T-cell (primary cell): ENCODE data around the gene FSD1. TPM values are rescaled to one million over a fixed set of nuclear protein-coding genes. Genes with fewer than 3 reads are reported as not detected.
A peak's percentile ranks its signal among the peaks of the same experiment; 100 is the strongest.
"Not testable (repeated sequence)": the region's sequence is repeated elsewhere in the genome, so short reads cannot be mapped to it uniquely, and the experiment has no call there.

Experiments
- ATAC-seq, 4 experiments: fragments of 200-7000 bp in 3 of 4; fragments of 150-1000 bp in 1 of 4; cut with Tn5 transposase; replicated peaks in 1 of 4; 1 replicate in 3 of 4; 2 replicates in 1 of 4; pipeline ENCODE4 v1.10.0; 2021; ENCODE audit warnings: moderate library complexity in 3 of 4, mild to moderate bottlenecking in 2 of 4, moderate number of reproducible peaks in 1 of 4
- CTCF ChIA-PET, 2 donors: fragments of 300-600 bp; sonication (Branson Sonifier 250); formaldehyde crosslinking; loops; one replicate each; lab custom pipeline; 2022; ENCODE audit warnings: antibody characterized with exemption in 2 of 2; lab: Charles Lee
- POLR2A ChIA-PET, 2 donors: fragments of 300-600 bp; sonication (Branson Sonifier 250); formaldehyde crosslinking; loops; one replicate each; lab custom pipeline; 2022; ENCODE audit warnings: antibody characterized with exemption in 2 of 2; lab: Charles Lee
- DNase-seq, 35 experiments: peaks; one replicate each; pipeline versions ENCODE4 v3.0.0 to v3.0.0-alpha.2; 2013 to 2023
- H3K27ac ChIP-seq: one replicate; pipeline ENCODE4 v1.5.1; 2013; ENCODE audit warnings: low read length
- H3K27me3 ChIP-seq, 2 experiments: replicated peaks in 1 of 2; 1 replicate in 1 of 2; 2 replicates in 1 of 2; pipeline versions ENCODE4 v1.6.1 to v1.7.0; 2013; ENCODE audit warnings: low read length in 1 of 2, mixed read lengths in 1 of 2; ENCODE audit not compliant: control insufficient read depth in 2 of 2, insufficient read depth in 2 of 2; ENCODE audit errors: extremely low read depth in 1 of 2
- H3K36me3 ChIP-seq, 2 donors: 1 replicate in 1 of 2; 2 replicates in 1 of 2; pipeline versions ENCODE4 v1.6.1 to v1.7.0; 2013; ENCODE audit warnings: low read length in 1 of 2; ENCODE audit not compliant: control insufficient read depth in 2 of 2, insufficient read depth in 1 of 2; ENCODE audit errors: extremely low read depth in 1 of 2
- H3K4me1 ChIP-seq, 2 experiments: 1 replicate in 1 of 2; 2 replicates in 1 of 2; pipeline versions ENCODE4 v1.6.1 to v1.7.0; 2013; ENCODE audit warnings: low read length in 2 of 2, mixed read lengths in 1 of 2; ENCODE audit not compliant: insufficient read depth in 2 of 2, control insufficient read depth in 1 of 2; ENCODE audit errors: extremely low read depth in 1 of 2
- H3K4me3 ChIP-seq, 2 donors: 1 replicate in 1 of 2; 2 replicates in 1 of 2; pipeline versions ENCODE4 v1.5.1 to v1.7.0; 2013; ENCODE audit warnings: mild to moderate bottlenecking in 2 of 2, low read length in 1 of 2, moderate library complexity in 1 of 2; ENCODE audit not compliant: control insufficient read depth in 1 of 2; ENCODE audit errors: extremely low read depth in 1 of 2
- H3K9me3 ChIP-seq: 2 replicates; pipeline ENCODE4 v1.7.0; 2013
- H3K27ac Mint-ChIP-seq, 2 donors: one replicate each; pipeline ENCODE4 v1.8.0; 2020 to 2021; ENCODE audit warnings: mild to moderate bottlenecking in 2 of 2, mixed read lengths in 2 of 2
- H3K27me3 Mint-ChIP-seq, 2 donors: one replicate each; pipeline ENCODE4 v1.8.0; 2021 to 2022; ENCODE audit warnings: mixed read lengths in 2 of 2
- H3K36me3 Mint-ChIP-seq: one replicate; pipeline ENCODE4 v1.8.0; 2021; ENCODE audit warnings: mixed read lengths
- H3K4me1 Mint-ChIP-seq, 3 donors: one replicate each; pipeline ENCODE4 v1.8.0; 2020 to 2022; ENCODE audit warnings: mixed read lengths in 3 of 3, mild to moderate bottlenecking in 1 of 3
- H3K4me3 Mint-ChIP-seq, 3 donors: one replicate each; pipeline ENCODE4 v1.8.0; 2020 to 2022; ENCODE audit warnings: mild to moderate bottlenecking in 3 of 3, mixed read lengths in 3 of 3, moderate library complexity in 3 of 3
- H3K9me3 Mint-ChIP-seq, 3 donors: one replicate each; pipeline ENCODE4 v1.8.0; 2020 to 2022; ENCODE audit warnings: mixed read lengths in 3 of 3
- WGBS: methylation state at CpG from one replicate; pipeline ENCODE4 v1.1.5; 2013; ENCODE audit warnings: missing lambda C conversion rate; ENCODE audit not compliant: insufficient coverage; 5-methylcytosine and 5-hydroxymethylcytosine counted together
- total RNA-seq, 35 experiments: library from RNA in 6 of 35; stranded (reverse) in 6 of 35; fragments of 120-200 nt in 1 of 35; gene quantifications; one replicate each; pipeline versions ENCODE4 v1.2.1 to v1.2.4 and lab custom pipeline; 2013 to 2026

The FSD1 gene
- total RNA-seq, 5 donors from 2014 or later (not counting 1 experiment from before 2014, with no cell fraction given), result 2.8 to 4.1 (median 3.4) TPM

DNA sequence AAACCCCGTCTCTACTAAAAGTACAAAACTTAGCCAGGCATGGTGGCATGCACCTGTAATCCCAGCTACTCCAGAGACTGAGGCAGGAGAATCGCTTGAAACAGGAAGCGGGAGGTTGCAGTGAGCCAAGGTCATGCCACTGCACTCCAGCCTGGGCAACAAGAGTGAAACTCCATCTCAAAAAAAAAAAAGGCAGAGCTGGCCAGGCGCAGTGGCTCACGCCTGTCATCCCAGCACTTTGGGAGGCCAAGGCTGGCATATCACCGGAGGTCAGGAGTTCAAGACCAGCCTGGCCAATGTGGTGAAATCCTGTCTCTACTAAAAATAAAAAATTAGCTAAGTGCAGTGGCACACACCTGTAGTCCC, 30.1 kb upstream of the FSD1 start:
- POLR2A ChIA-PET, CTCF ChIA-PET: not testable (repeated sequence)

DNA sequence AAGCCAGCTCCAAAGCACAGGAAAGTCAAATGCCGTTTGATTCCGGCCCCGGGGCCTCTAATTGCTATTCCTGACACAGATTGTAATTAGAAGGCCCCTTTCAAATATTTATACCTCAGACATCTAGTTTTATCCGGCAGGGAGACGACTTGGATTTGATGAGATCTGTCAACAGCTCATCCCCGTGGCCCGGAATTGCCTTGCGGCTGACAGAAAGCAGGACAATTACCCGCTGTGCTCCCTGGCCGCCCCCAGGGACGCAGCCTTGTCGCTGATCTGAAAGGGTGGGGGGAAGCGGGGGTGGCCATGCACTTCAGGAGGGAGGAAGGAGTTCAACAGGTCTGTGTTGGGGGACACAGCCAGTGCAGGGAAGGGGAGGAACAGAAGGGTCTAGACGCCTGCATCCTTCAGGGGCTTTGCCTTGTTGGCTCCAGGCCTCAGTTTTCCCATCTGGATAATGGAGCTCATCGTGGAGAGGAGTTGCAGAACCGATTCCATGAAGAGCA, 27.2 kb upstream of the FSD1 start:
- no peak for ATAC-seq
- Histone ChIP-seq H3K4me3 (no peak overlapping the region), H3K27me3 (peaks cover 0 to 47% of the 10 kb centered on the region in 2 experiments), H3K9me3 (no peaks in the 10 kb centered on the region), H3K27ac (no peak overlapping the region), H3K36me3 (peaks cover 0 to under 1% of the 10 kb centered on the region in 2 donors), H3K4me1 (peaks cover 2 to 15% of the 10 kb centered on the region in 2 experiments)
- ChIA-PET CTCF (no interaction called here), POLR2A (no interaction called here)
- Mint-ChIP-seq H3K27me3 (peaks cover 9 to 29% of the 10 kb centered on the region in 2 donors), H3K36me3 (no peaks in the 10 kb centered on the region), H3K9me3 (no peaks in the 10 kb centered on the region), H3K4me3 (no peak overlapping the region), H3K4me1 (peaks cover 5 to 8% (median 6%) of the 10 kb centered on the region in 3 donors), H3K27ac (no peak overlapping the region)
- WGBS, result 73% methylated on average over 14 of the region's 16 CpGs
- no peak for DNase-seq

More for the DNA sequence above, 30.1 kb upstream of the FSD1 start:
- not testable (repeated sequence) for H3K36me3 Mint-ChIP-seq, H3K4me1 Mint-ChIP-seq, ATAC-seq, H3K9me3 Mint-ChIP-seq, H3K4me1 ChIP-seq, H3K9me3 ChIP-seq, H3K27ac ChIP-seq, H3K4me3 ChIP-seq, H3K27ac Mint-ChIP-seq, H3K27me3 Mint-ChIP-seq, H3K4me3 Mint-ChIP-seq, DNase-seq
- Histone ChIP-seq H3K27me3 (peaks cover 0 to 21% of the 10 kb centered on the region in 2 experiments), H3K36me3 (peaks cover 9 to 15% of the 10 kb centered on the region in 2 donors)
- 92% methylated on average over 6 of the region's 6 CpGs for WGBS

DNA sequence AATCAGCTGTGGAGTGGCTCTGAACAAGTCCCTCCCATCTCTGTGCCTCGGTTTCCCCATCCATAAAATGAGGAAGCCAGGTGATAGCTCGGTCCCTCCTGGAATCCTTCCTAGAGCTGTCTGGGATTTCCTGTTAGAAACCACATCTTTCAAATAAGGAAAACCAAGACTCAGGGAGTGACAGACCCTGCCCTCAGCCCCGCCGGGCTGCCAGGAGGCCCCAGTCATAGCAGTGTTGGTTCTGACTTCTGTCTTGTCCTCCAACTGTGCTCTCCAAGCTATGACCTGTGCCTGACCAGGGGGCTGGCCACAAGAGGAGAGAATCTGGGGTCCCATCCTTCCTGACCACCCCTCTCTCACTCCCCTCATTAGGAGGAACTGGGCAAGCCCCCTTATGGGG, 26.4 kb upstream of the FSD1 start:
- no peaks in the 10 kb centered on the region for H3K36me3 Mint-ChIP-seq
- POLR2A ChIA-PET, result interaction anchor here in 1 of 2 donors (0.6 kb wide), 1 partner anchor 1806 kb away, joined by 4 read pairs; no protein-coding TSS in a partner anchor
- DNase-seq (no peak), ATAC-seq (no peak)
- H3K27ac ChIP-seq, result no peak overlapping the region
- no peaks in the 10 kb centered on the region for H3K9me3 Mint-ChIP-seq
- no peak overlapping the region for H3K27ac Mint-ChIP-seq
- peaks cover 9 to 32% of the 10 kb centered on the region in 2 donors for H3K27me3 Mint-ChIP-seq
- H3K4me1 ChIP-seq, result peaks cover 2 to 15% of the 10 kb centered on the region in 2 experiments
- no peak overlapping the region for H3K4me3 ChIP-seq
- CTCF ChIA-PET, result no interaction called here
- H3K4me3 Mint-ChIP-seq, result peak overlapping the region in 1 of 3 donors; percentile 50
- H3K4me1 Mint-ChIP-seq, result peaks cover 5 to 8% (median 6%) of the 10 kb centered on the region in 3 donors
- 33% methylated on average over 3 of the region's 4 CpGs for WGBS
- no peaks in the 10 kb centered on the region for H3K36me3 ChIP-seq
- H3K9me3 ChIP-seq, result no peaks in the 10 kb centered on the region
- H3K27me3 ChIP-seq, result peaks cover 0 to 51% of the 10 kb centered on the region in 2 experiments

DNA sequence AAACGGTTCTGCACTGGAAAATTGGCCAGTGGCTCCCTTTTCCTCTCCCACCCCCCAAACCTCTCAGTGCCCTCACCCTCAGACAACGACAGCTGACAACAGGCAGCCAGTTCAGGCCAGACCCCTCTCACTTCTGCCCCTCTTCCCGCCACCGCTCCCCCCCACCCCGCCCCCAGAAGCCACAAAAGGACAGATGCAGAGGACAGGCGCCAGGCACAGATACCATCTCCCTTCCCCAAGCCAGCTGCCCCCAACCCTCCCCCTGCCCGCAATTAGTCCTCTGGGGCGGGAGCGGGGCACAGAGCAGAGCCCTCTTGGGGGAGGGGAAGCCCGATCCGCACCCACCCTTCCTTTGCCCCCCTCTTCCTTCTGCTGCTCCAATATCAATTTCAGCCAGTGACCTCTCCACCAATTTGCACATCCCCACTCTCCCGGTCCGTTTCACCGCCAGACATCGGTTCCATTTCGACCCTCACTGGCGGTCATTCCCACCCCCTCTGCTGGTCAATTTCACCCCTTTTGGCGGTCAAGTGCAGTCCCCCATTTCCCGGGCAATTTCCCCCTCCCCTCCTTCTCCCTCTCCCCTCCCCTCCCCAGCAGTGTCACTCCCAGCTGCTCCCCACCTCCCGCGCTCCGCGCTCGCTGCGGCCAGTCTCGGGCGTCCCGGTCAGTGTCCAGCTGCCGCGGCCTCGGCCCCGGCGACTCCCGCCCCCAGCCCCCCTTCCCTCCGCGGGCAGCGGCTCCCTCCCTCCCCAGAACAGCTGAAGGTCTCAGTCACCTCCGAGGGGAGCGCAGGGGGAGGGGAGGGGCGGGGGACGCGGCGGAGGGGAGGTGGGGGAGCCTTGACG, 25.8 kb upstream of the FSD1 start, which contains the start of gene SHD:
Gene SHD, plus strand, starts transcription at position 848 of the 848 bp plus-strand sequence. CDS start 798 bp downstream, outside the sequence.
- CTCF ChIA-PET, result no interaction called here

DNA sequence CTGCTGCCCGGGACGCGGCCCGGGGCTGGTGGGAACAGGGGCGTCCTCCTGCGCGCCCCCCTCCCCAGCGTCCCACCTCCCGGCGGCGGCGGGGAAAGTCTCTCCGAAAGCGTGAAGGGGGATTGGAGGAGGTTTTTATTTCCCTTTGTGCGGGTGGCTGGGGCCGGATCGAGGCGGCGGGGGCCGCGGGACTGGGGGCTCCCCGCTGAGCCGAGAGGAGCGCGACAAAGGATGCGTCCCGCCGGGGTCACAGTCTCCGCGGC, 25.2 kb upstream of the FSD1 start:
- Histone ChIP-seq H3K27me3 (peaks cover 0 to 51% of the 10 kb centered on the region in 2 experiments), H3K9me3 (no peaks in the 10 kb centered on the region), H3K4me3 (peak overlapping the region in 1 of 2 donors; percentile 10), H3K27ac (no peak overlapping the region), H3K36me3 (no peaks in the 10 kb centered on the region), H3K4me1 (peaks cover 2 to 15% of the 10 kb centered on the region in 2 experiments)
- H3K4me3 Mint-ChIP-seq, result no peak overlapping the region
- ATAC-seq, result peak in 2 of 4 experiments; percentile 31 to 51
- POLR2A ChIA-PET, result no interaction called here
- peaks cover 9 to 32% of the 10 kb centered on the region in 2 donors for H3K27me3 Mint-ChIP-seq
- CTCF ChIA-PET, result no interaction called here
- peaks cover 5 to 8% (median 6%) of the 10 kb centered on the region in 3 donors for H3K4me1 Mint-ChIP-seq
- H3K9me3 Mint-ChIP-seq, result no peaks in the 10 kb centered on the region
- H3K27ac Mint-ChIP-seq, result no peak overlapping the region
- WGBS, result under 1% methylated on average over 16 of the region's 30 CpGs
- H3K36me3 Mint-ChIP-seq, result no peaks in the 10 kb centered on the region
- no peak for DNase-seq

More for the DNA sequence above, 25.8 kb upstream of the FSD1 start, which contains the start of gene SHD:
- H3K27ac ChIP-seq, result no peak within 1 kb of the TSS
- peaks cover 2 to 15% of the 10 kb centered on the region in 2 experiments for H3K4me1 ChIP-seq
- POLR2A ChIA-PET, result interaction anchor here in 1 of 2 donors (0.6 kb wide), 1 partner anchor 1807 kb away, joined by 4 read pairs; no protein-coding TSS in a partner anchor
- no peaks in the 10 kb centered on the region for H3K36me3 ChIP-seq
- DNase-seq (no peak), ATAC-seq (peak in 2 of 4 experiments; percentile 20 to 31)
- H3K27me3 ChIP-seq, result peaks cover 0 to 51% of the 10 kb centered on the region in 2 experiments
- H3K27ac Mint-ChIP-seq, result peak within 1 kb of the TSS in 1 of 2 donors; percentile 43
- H3K36me3 Mint-ChIP-seq, result no peaks in the 10 kb centered on the region
- H3K27me3 Mint-ChIP-seq, result peaks cover 9 to 32% of the 10 kb centered on the region in 2 donors
- H3K4me3 ChIP-seq, result peak within 1 kb of the TSS in 1 of 2 donors; percentile 25
- peak within 1 kb of the TSS in 2 of 3 donors; percentile 3 to 78 for H3K4me3 Mint-ChIP-seq
- peaks cover 5 to 8% (median 6%) of the 10 kb centered on the region in 3 donors for H3K4me1 Mint-ChIP-seq
- no peaks in the 10 kb centered on the region for H3K9me3 Mint-ChIP-seq
- 1% methylated on average over 10 of the region's 44 CpGs for WGBS
- no peaks in the 10 kb centered on the region for H3K9me3 ChIP-seq

DNA sequence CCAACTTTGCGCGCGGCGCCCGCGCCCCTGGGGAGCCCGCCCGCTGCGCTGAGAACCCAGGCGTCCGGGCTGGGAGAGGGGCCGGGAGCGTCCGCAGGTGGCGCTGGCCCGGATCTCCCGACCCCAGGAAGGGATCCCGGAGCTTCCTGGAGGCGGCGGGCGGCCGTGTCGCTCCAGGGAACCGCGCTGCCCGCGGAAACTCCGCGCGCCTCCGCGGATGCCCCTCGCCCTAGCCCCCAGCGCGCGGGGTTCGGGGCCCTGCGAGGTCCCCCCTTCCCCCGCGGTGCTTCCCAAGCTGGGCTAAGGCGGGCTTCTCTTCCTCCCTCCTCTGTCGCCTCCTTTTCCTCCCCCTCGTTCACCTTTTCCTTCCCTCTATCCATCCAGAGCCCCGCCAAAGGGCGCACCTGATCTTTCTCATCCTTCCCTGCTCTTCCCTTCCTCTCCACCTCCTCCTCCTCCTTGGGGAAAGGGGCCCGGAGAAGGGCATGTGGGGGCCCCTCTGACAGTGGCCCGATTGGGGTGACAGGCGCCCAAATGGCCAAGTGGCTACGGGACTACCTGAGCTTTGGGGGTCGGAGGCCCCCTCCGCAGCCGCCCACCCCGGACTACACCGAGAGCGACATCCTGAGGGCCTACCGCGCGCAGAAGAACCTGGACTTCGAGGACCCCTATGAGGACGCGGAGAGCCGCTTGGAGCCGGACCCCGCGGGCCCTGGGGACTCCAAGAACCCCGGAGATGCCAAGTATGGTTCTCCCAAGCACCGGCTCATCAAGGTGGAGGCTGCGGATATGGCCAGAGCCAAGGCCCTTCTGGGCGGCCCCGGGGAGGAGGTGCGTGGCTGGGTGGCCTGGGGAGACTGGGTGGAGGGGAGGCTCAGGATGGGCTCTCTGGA, 24.6 kb upstream of the FSD1 start:
- POLR2A ChIA-PET, result no interaction called here
- CTCF ChIA-PET, result no interaction called here
- no peaks in the 10 kb centered on the region for H3K9me3 ChIP-seq

More for the DNA sequence above, 24.6 kb upstream of the FSD1 start:
- ATAC-seq, result peak in 1 of 4 experiments; percentile 57
- no peaks in the 10 kb centered on the region for H3K36me3 ChIP-seq
- Mint-ChIP-seq H3K36me3 (no peaks in the 10 kb centered on the region), H3K27me3 (peaks cover 9 to 32% of the 10 kb centered on the region in 2 donors), H3K4me1 (peaks cover 5 to 8% (median 6%) of the 10 kb centered on the region in 3 donors), H3K9me3 (no peaks in the 10 kb centered on the region), H3K27ac (no peak overlapping the region), H3K4me3 (peak overlapping the region in 1 of 3 donors; percentile 78)
- no peak for DNase-seq
- H3K4me3 ChIP-seq, result peak overlapping the region in 1 of 2 donors; percentile 25
- 7% methylated on average over 68 of the region's 71 CpGs for WGBS
- H3K27me3 ChIP-seq, result peaks cover 0 to 56% of the 10 kb centered on the region in 2 experiments
- peaks cover 2 to 18% of the 10 kb centered on the region in 2 experiments for H3K4me1 ChIP-seq
- H3K27ac ChIP-seq, result no peak overlapping the region
